ENCODE measurements around the gene TMEM156.

DNA sequence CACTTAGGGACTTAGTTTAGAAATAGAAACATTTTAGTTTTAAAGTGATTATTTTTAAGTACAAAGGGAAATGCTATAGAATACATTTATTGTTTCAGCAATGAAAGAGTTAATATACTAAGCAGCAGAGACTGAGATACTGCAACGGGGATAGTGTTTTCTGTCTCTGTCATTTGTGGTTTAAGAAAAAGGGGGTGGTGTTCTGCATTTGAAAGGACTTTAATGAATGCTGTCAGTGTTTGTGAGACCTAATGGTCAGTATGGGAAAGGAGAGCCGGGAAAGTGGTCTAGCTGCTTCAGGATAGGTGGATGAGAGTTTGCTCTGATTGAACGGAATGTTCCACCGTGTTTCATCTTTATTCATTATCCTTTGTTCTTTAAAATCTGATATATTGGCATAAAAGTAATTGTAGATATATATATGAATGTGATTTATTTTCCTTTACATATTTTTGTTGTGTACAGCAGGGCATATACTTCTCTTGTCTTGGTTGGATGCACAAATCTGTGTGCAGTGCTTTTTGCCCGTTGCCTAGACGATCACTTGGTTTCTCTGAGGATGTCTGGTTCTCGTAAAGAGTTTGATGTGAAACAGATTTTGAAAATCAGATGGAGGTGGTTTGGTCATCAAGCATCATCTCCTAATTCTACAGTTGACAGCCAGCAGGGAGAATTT lies 30.0 kb upstream of the TMEM156 start, which contains the start of gene KLHL5:
- TF ChIP-seq, protein P1, sequence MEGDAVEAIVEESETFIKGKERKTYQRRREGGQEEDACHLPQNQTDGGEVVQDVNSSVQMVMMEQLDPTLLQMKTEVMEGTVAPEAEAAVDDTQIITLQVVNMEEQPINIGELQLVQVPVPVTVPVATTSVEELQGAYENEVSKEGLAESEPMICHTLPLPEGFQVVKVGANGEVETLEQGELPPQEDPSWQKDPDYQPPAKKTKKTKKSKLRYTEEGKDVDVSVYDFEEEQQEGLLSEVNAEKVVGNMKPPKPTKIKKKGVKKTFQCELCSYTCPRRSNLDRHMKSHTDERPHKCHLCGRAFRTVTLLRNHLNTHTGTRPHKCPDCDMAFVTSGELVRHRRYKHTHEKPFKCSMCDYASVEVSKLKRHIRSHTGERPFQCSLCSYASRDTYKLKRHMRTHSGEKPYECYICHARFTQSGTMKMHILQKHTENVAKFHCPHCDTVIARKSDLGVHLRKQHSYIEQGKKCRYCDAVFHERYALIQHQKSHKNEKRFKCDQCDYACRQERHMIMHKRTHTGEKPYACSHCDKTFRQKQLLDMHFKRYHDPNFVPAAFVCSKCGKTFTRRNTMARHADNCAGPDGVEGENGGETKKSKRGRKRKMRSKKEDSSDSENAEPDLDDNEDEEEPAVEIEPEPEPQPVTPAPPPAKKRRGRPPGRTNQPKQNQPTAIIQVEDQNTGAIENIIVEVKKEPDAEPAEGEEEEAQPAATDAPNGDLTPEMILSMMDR (IDR thresholded peaks at IDR 0.05), result no peak
- TF ChIP-seq POLR2A (IDR thresholded peaks at IDR 0.05), result no peak
